GM18520 (cell line): ENCODE measurements around the gene GABRA5.
"Not testable (repeated sequence)": the region's sequence is repeated elsewhere in the genome, so short reads cannot be mapped to it uniquely, and the experiment has no call there.

Experiments
- ATAC-seq: cut with Tn5 transposase; IDR thresholded peaks from one replicate; pipeline ENCODE4 v1.9.1; 2021; ENCODE audit not compliant: unreplicated experiment

GABRA5 gene

GRCh38 chr15:26875476-26875850 is 8.6 kb downstream of the GABRA5 start:
- ATAC-seq = no peak

DNA sequence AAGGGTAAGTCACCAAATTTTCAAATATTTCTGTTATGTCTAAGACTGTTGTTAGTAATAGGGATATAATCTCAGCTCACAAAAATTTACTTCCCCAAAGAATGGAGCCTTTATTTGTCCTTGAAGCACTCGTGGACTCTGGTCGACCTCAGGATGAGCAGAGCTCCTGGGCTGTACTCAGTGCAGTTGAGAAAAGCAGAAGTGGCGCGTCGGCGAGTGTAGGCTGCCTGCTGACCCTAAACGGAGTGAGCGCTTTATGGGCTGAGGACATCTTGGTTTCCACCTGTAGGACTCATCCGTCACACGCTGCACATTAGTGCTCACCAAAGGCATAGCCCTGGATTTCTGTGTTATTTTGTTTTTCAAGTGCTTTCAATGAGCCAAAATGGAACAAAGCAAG is 11.0 kb downstream of the GABRA5 start:
- no peak for ATAC-seq

- no peak for ATAC-seq
Observed at GRCh38 chr15:26879706-26880105, 12.8 kb downstream of the GABRA5 start.

DNA sequence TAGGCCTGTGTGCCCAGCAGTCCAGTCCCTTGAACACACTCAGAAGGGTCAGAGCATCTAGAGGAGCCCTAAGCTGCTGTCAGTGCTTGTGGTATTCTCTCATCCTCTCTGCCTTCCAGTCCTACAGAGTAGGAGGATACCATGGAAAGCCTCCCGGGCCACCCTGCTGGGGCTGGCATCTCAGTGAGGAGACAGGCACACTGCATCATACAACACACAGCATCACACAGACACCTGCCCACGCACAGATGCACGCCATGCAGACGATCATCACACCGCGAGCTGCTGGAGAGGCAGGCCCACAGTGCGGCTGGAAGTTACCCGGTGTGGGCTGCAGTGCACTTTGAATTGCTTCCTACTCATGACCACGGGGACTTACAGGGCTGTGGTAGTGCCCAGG is 15.2 kb downstream of the GABRA5 start:
- no peak for ATAC-seq

- no peak for ATAC-seq
Observed at GRCh38 chr15:26882616-26883365, 15.9 kb downstream of the GABRA5 start.

GRCh38 chr15:26883466-26883865 is 16.6 kb downstream of the GABRA5 start:
- no peak for ATAC-seq

DNA sequence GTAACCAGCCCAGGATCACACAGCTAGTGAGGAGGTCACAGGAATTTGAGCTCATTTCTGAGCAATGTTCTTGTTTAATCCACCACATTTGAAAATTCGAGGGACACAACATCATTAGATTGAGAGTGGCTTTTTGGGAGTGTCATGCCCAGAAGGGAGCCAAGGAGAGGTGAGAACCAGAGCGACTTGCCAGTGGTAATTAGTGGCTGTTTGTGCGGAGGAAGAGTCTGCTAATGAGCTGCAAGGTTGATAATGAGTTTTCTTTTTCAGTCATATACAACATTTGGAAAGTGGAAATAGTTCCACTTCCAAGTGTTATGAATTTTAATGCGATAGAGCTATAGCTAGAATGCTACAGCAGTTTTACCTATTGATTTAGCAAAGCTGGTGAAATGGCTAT is 19.7 kb downstream of the GABRA5 start:
- no peak for ATAC-seq

- no peak for ATAC-seq
Observed at GRCh38 chr15:26887926-26888666, 21.2 kb downstream of the GABRA5 start.

DNA sequence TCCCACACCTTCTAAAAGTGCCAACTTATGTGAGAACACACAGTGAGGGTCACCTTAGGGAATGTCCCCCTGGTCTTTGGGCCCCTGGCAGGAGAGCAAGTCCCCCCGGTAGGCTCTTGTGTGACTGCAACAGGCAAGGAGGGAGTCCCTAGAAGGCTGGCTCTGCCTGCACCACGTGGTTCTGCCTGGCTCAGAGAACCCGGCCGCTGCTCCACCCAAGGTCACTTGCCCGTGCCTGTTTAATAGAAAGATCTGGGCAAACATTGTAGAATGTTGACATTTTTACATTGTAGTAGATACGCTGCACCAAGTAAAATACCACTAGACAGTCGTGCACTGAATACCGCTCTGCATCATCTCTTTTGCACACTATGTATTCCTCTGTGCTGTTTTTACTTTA is 21.9 kb downstream of the GABRA5 start:
- ATAC-seq = no peak

GRCh38 chr15:26889298-26889898 is 22.5 kb downstream of the GABRA5 start:
- no peak for ATAC-seq

GRCh38 chr15:26890451-26890850 is 23.6 kb downstream of the GABRA5 start:
- no peak for ATAC-seq

DNA sequence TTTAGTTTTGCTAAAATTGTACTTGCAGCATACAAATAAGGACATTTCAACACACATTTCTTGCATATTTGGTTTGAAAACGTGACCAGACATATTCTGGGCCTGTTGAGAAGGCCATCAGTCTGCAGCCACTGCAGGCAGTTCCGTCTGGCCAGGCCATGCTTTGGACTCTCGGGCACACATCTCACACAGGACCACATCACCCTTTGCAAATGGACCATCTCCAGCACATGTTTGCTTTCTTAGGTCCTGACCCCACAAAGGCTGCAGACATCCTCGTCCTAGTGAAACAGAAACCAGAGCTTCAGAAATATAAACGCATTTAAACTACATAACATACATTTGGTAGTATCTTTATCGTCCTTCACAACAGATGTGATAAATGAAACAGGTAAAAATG is 24.1 kb downstream of the GABRA5 start:
- no peak for ATAC-seq

DNA sequence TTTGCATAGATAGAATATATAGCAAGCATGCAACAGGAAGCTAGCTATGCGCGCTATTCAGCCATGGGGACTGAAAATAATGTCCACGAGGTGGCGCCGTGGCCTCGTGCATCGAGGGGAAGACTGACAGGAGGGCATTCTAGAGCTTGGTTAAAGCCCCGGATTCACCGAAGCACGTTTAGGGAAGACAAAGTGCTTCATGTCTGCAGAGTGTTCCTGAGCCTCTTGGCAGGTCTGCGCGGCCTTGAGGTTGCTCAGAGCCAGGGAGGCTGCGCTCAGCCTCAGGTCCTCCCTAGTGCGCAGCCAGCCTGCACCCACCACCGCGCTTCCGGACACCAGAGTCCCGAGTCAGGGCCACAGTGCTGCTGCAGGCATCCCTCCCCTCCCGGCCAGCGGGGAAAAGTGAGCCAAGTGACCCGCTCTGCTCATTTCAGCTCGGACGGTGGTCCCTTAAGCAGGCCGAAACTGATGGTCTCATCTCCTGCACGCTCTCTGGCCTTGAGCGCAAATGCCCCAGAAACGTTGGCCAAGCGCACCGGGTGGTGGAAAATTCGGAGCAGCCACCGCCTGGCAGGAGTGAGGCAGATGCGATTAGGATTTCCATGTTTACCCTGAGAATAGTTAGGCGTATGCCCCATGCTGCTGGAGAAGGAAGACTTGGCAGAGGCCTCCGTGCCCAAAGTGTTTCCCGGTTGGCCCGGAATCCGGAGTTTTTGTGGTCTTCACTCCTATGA is 24.8 kb downstream of the GABRA5 start:
- no peak for ATAC-seq

DNA sequence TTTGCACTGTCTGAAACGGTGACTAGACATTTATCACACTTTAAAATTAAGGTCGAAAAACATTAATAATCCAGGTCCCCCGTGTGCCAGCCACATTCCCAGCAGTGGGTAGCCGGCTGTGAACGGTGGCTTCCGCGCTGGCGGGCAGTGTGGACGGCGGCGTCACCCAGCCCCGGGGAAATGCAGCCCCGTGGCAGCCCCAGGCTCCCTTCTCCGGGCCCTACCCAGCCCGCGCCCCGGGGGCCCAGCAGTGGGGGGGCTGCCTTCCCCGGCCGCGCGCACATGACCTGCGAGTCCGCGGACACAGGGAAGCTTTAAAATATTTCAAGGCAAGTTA is 25.3 kb downstream of the GABRA5 start:
- no peak for ATAC-seq

DNA sequence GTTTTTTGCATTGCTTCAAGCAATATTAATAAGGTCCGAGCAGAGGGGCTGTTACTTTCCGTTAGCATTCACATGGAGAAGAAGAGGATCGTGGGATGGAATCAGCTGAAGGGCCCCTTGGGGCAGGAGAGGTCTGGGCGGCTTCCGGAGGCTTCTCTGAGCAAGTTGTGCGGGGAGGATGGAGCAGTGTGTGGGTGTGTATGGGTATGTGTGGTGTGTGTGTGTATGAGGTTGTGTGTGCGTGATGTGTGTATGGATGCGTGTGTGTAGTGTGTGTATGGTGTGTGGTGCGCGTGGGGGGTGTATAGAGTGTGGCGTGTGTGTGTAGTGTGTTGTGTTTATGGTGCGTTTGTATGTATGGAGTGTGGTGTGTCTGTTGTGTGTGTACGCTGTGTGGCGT is 25.8 kb downstream of the GABRA5 start:
- no peak for ATAC-seq

DNA sequence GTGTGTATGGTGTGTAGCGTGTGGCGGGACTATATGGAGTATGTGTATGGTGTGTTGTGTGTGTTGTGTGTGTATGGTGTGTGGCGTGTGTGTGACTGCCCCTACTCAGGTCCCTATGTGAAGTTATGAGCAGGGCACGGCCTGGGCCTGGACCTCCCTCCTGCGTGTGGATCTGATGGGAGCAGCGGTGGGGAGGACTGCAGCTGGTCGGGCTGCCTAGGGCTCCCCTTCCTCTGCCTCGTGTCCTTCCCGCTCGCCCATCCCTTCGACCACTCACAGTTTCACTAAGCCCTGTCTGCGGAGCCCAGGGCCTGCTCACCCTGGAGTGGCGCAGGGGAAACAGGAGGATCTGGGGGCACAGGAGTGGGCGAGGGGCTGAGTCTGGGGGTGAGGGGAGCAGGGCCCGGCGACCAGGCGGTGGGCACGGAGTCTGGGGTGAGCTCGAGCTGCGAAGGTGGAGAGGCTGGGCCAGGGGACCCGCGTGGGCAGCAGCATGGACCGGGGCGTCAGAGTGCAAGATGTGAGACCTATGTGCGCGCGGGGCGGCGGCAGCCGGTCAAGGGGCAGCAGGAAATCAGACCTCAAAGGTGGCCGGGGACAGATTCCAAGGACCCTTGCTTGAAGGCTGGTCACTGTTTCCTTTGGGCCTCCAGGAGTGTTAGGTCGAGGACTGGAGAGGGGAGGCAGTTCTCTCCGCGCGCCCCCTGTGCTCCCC is 26.6 kb downstream of the GABRA5 start:
- ATAC-seq = no peak

DNA sequence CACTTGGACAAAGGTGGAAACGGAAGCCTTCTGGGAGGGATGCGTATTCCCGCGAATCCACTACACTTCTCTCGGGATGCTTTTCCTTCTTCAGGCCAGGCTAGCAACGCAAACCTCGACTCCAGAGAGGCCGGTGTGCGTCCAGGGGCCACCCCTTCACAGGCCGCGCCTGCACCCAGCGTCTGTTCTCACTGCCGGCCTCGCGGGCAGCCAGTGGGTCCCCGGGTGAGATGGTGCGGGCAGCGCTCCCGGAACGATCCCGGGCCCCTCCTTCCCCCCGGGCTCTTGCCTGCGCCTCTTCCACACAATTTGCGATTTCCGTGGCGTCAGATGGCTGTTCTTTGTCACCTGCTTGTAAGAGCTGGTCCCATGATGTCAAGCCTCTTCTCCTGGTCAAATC is 27.3 kb downstream of the GABRA5 start:
- ATAC-seq = no peak

DNA sequence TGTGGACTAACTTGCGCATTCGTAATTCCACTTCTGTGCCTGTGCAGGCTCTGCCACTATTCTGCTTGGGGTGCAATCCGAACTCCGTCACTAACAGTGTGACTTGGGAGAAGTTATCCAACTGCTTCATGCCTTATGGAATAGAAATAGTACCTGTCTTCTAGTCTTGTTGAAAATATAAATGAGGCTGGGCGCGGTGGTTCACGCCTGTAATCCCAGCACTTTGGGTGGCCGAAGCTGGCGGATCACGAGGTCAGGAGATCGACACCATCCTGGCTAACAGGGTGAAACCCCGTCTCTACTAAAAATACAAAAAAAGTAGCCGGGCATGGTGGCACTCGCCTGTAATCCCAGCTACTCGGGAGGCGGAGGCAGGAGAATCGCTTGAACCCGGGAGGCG is 28.5 kb downstream of the GABRA5 start:
- not testable (repeated sequence) for ATAC-seq

GRCh38 chr15:26899658-26900057 is 32.8 kb downstream of the GABRA5 start:
- ATAC-seq = no peak

DNA sequence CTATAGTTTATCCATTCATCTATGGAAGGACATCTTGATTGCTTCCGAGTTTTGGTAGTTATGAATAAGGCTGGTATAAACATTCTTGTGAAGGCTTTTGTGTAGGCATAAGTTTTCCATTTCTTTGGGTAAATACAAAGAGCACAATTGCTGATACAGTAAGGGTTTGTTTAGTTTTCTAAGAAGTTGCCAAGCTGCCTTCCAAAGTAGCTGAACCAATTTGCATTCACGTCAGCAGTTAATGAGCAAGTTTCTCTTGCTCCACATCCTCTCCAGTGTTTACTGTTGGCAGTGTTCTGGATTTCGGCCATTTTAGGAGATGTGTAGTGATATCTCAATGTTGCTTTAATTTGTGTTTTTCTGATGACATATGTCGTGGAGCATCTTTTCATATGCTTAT is 34.2 kb downstream of the GABRA5 start:
- ATAC-seq = no peak

DNA sequence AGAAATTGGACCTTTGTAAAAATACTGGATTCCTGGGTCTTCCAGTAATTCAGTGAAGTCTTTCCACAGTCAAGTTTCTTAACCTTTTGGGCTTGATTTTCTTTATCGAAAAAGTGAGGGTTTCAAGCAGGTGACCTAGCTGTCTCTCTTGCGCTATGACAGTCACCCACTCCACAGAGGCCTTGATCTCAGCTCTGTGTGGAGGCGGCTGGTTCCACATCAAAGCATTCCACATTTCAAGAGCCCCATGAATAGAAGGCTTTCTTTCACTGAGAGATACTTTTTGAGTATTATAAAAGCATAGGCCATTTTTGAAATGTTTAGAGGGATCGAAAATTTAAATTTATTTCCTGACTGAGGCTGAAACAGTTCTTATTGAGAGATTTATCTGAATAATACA is 43.9 kb downstream of the GABRA5 start:
- ATAC-seq = no peak
